Measurements from ENCODE around the gene DDX28.
A peak's percentile ranks its signal among the peaks of the same experiment; 100 is the strongest.

DNA sequence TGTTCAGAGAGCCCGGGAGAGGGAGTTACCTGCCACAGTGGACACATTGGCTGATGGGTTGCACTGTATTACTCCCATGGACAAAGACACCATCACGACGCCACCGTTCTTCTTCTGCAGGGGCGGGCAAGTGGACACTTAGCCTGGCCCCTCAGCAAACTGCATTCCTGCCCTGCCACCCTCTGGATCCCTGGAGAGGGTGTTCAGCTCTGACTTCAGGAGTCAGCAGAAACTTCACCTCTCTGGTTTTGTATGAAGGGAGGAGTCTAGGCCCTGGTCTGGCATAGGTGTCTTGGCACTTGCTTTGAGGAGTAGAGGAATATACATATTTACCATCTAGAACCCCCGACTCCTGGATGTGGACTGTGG lies 33.0 kb downstream of the DDX28 start:
- TF ChIP-seq CTCF (IDR thresholded peaks at IDR 0.05; ENCODE audit: low read depth, low read length, missing input control) (no peak), JUND (IDR thresholded peaks at IDR 0.05) (no peak), MAX (IDR thresholded peaks at IDR 0.05) (no peak), TAF1 (conservative IDR thresholded peaks at IDR 0.05) (no peak), RAD21 (IDR thresholded peaks at IDR 0.05) (peak in 1 of 2 donors; percentile 27), NR2F2 (IDR thresholded peaks at IDR 0.05) (no peak), ATF3 (IDR thresholded peaks at IDR 0.05) (no peak), GABPA (IDR thresholded peaks at IDR 0.05 in 1 of 2, conservative IDR thresholded peaks at IDR 0.05 in 1 of 2) (no peak), SP1 (IDR thresholded peaks at IDR 0.05) (no peak), HNF4A (conservative IDR thresholded peaks at IDR 0.05) (no peak), HNF4G (IDR thresholded peaks at IDR 0.05) (no peak)
- TF ChIP-seq, protein P1, sequence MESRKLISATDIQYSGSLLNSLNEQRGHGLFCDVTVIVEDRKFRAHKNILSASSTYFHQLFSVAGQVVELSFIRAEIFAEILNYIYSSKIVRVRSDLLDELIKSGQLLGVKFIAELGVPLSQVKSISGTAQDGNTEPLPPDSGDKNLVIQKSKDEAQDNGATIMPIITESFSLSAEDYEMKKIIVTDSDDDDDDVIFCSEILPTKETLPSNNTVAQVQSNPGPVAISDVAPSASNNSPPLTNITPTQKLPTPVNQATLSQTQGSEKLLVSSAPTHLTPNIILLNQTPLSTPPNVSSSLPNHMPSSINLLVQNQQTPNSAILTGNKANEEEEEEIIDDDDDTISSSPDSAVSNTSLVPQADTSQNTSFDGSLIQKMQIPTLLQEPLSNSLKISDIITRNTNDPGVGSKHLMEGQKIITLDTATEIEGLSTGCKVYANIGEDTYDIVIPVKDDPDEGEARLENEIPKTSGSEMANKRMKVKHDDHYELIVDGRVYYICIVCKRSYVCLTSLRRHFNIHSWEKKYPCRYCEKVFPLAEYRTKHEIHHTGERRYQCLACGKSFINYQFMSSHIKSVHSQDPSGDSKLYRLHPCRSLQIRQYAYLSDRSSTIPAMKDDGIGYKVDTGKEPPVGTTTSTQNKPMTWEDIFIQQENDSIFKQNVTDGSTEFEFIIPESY (IDR thresholded peaks at IDR 0.05) = no peak
